GM18873 (cell line): ENCODE data around the gene HRAS.

Source experiments
- ATAC-seq: cut with Tn5 transposase; IDR thresholded peaks from one replicate; pipeline ENCODE4 v1.9.1; 2021; ENCODE audit warnings: mild to moderate bottlenecking, moderate library complexity, moderate number of reproducible peaks; ENCODE audit not compliant: unreplicated experiment, low FRiP score

Gene HRAS

GRCh38 chr11:567629-568292, 32.4 kb upstream of the HRAS start:
- no peak for ATAC-seq

- ATAC-seq, result no peak
Observed at GRCh38 chr11:567011-567628, 31.7 kb upstream of the HRAS start.

- ATAC-seq, result no peak
Observed at GRCh38 chr11:565921-566509, 30.6 kb upstream of the HRAS start.

GRCh38 chr11:563812-564578, 28.6 kb upstream of the HRAS start:
- ATAC-seq, result no peak

- no peak for ATAC-seq
Observed at GRCh38 chr11:563066-563811, 27.9 kb upstream of the HRAS start.

GRCh38 chr11:562046-562645, 26.8 kb upstream of the HRAS start:
- ATAC-seq, result no peak

GRCh38 chr11:561148-562003, 26.0 kb upstream of the HRAS start:
- ATAC-seq, result no peak

GRCh38 chr11:560305-561147, 25.1 kb upstream of the HRAS start, which contains the start of the genes LMNTD2 and RASSF7:
Gene LMNTD2, minus strand, starts transcription at chr11:560738. Its CDS starts 22 bp downstream, at chr11:560716.
Gene RASSF7, plus strand, starts transcription at chr11:560970. Its CDS starts 799 bp downstream, at chr11:561769.
- peak; percentile 43 for ATAC-seq

GRCh38 chr11:559712-560304, 24.4 kb upstream of the HRAS start:
- no peak for ATAC-seq

GRCh38 chr11:559020-559620, 23.7 kb upstream of the HRAS start:
- ATAC-seq, result no peak

- no peak for ATAC-seq
Observed at GRCh38 chr11:558503-558902, 23.1 kb upstream of the HRAS start.

- no peak for ATAC-seq
Observed at GRCh38 chr11:557328-558132, 22.2 kb upstream of the HRAS start.

GRCh38 chr11:556662-557256, 21.4 kb upstream of the HRAS start:
- ATAC-seq, result no peak

- no peak for ATAC-seq
Observed at GRCh38 chr11:555780-556661, 20.6 kb upstream of the HRAS start.

- ATAC-seq, result no peak
Observed at GRCh38 chr11:555227-555779, 19.9 kb upstream of the HRAS start.
